Endothelial cell of umbilical vein (primary cell): ENCODE measurements around the gene SPATA22.

ENCODE experiments used
- EZH2 ChIP-seq: IDR thresholded peaks from 2 replicates; pipeline ENCODE4 v1.6.1; 2012; ENCODE audit warnings: borderline replicate concordance, low read depth, mild to moderate bottlenecking, moderate library complexity, low read length, inconsistent platforms; ENCODE audit not compliant: severe bottlenecking
- FOS ChIP-seq: IDR thresholded peaks from 2 replicates; pipeline ENCODE4 v1.6.1; 2011; ENCODE audit warnings: mild to moderate bottlenecking, low read length, moderate library complexity, borderline replicate concordance; ENCODE audit not compliant: insufficient read depth
- GATA2 ChIP-seq: IDR thresholded peaks from 2 replicates; pipeline ENCODE4 v1.7.0; 2011; ENCODE audit warnings: low read depth, mild to moderate bottlenecking, moderate library complexity, mixed read lengths, low read length; ENCODE audit not compliant: insufficient read length, insufficient read depth
- JUN ChIP-seq: IDR thresholded peaks from 2 replicates; pipeline ENCODE4 v1.6.1; 2011; ENCODE audit warnings: borderline replicate concordance, low read depth; ENCODE audit not compliant: insufficient read length, insufficient read depth
- MYC ChIP-seq: IDR thresholded peaks from one replicate; pipeline ENCODE4 v1.6.1; 2011; ENCODE audit warnings: mild to moderate bottlenecking, low read depth, low read length
- POLR2A ChIP-seq: IDR thresholded peaks from 2 replicates; pipeline ENCODE4 v1.6.1; 2012; ENCODE audit warnings: low read depth, mild to moderate bottlenecking, control low read depth, low read length
- POLR2AphosphoS5 ChIP-seq: IDR thresholded peaks from 2 replicates; pipeline ENCODE4 v1.6.1; 2012; ENCODE audit warnings: low read depth, mild to moderate bottlenecking, control low read depth, low read length, moderate library complexity; ENCODE audit not compliant: insufficient read depth
- TF ChIP-seq, protein P1 (sequence below), 2 donors: IDR thresholded peaks; 1 replicate in 1 of 2; 2 replicates in 1 of 2; pipeline ENCODE4 v1.5.1; 2011; ENCODE audit warnings: low read length in 2 of 2, mild to moderate bottlenecking in 2 of 2, moderate library complexity in 2 of 2, control low read depth in 1 of 2, inconsistent platforms in 1 of 2, low read depth in 1 of 2; ENCODE audit not compliant: insufficient read depth in 1 of 2; ENCODE audit errors: extremely low read depth in 1 of 2
- TF ChIP-seq, protein P2 (sequence below): IDR thresholded peaks from 2 replicates; pipeline ENCODE4 v1.6.1; 2011; ENCODE audit not compliant: insufficient read depth, insufficient read length

DNA sequence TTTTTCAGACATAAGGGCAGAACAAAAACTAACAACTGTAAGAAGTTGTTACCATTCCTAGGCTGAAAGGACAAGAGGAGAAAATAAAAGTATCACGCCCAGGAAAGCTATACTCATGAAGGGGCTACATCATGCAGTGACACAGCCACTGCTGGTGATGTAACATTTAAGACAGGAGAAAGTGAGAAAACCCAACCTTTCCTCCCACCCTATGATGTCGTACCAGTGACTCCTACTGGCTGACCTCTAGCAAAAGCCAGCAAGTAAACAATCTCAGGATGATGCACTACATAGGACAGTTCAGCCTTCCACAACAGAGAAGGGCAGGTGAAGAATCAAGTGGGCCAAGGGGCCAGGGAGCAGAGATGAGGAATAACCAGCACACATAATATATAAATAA lies 24.0 kb downstream of the SPATA22 start:
- TF ChIP-seq, protein P1, sequence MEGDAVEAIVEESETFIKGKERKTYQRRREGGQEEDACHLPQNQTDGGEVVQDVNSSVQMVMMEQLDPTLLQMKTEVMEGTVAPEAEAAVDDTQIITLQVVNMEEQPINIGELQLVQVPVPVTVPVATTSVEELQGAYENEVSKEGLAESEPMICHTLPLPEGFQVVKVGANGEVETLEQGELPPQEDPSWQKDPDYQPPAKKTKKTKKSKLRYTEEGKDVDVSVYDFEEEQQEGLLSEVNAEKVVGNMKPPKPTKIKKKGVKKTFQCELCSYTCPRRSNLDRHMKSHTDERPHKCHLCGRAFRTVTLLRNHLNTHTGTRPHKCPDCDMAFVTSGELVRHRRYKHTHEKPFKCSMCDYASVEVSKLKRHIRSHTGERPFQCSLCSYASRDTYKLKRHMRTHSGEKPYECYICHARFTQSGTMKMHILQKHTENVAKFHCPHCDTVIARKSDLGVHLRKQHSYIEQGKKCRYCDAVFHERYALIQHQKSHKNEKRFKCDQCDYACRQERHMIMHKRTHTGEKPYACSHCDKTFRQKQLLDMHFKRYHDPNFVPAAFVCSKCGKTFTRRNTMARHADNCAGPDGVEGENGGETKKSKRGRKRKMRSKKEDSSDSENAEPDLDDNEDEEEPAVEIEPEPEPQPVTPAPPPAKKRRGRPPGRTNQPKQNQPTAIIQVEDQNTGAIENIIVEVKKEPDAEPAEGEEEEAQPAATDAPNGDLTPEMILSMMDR (IDR thresholded peaks at IDR 0.05; ENCODE audit: extremely low read depth in 1 of 2, insufficient read depth in 1 of 2, low read depth in 1 of 2, low read length in 2 of 2) = no peak
- TF ChIP-seq, protein P2, sequence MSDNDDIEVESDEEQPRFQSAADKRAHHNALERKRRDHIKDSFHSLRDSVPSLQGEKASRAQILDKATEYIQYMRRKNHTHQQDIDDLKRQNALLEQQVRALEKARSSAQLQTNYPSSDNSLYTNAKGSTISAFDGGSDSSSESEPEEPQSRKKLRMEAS = no peak
- TF ChIP-seq EZH2 (no peak), FOS (no peak), POLR2A (no peak), POLR2AphosphoS5 (no peak), MYC (no peak), JUN (no peak), GATA2 (no peak)
